Retinal pigment epithelial cell (primary cell): ENCODE measurements around the gene AHSA1.
"Not testable (repeated sequence)": the region's sequence is repeated elsewhere in the genome, so short reads cannot be mapped to it uniquely, and the experiment has no call there.

Experiments
- DNase-seq: peaks from one replicate; pipeline ENCODE4 v3.0.0-alpha.2; 2010; ENCODE audit warnings: low read depth
- H3K4me3 ChIP-seq: 2 replicates; pipeline ENCODE4 v1.5.1; 2011; ENCODE audit warnings: mild to moderate bottlenecking, low read length, control low read depth, moderate library complexity
- CTCF ChIP-seq: conservative IDR thresholded peaks from 2 replicates; pipeline ENCODE4 v1.5.1; 2011; ENCODE audit warnings: low read depth, low read length, control low read depth, inconsistent platforms

The AHSA1 gene

GRCh38 chr14:77457522-77458248 is at the start of gene AHSA1, which contains the start of gene VIPAS39:
AHSA1 (plus strand) TSS chr14:77458093; CDS start chr14:77458190, 97 bp downstream.
VIPAS39 (minus strand) TSS chr14:77457601; CDS start chr14:77454102, 3,499 bp downstream.
- peak within 1 kb of the TSS; percentile 97 for H3K4me3 ChIP-seq
- DNase-seq = peak; percentile 99
- TF ChIP-seq CTCF = no peak

- no peak for TF ChIP-seq CTCF
Observed at GRCh38 chr14:77409131-77409533, 48.8 kb upstream of the AHSA1 start.

GRCh38 chr14:77415403-77416030 is 42.4 kb upstream of the AHSA1 start:
- not testable (repeated sequence) for DNase-seq, H3K4me3 ChIP-seq

More at GRCh38 chr14:77409131-77409533, 48.8 kb upstream of the AHSA1 start:
- DNase-seq = no peak
- no peak overlapping the region for H3K4me3 ChIP-seq

- not testable (repeated sequence) for H3K4me3 ChIP-seq, DNase-seq
Observed at GRCh38 chr14:77416098-77416497, 41.8 kb upstream of the AHSA1 start.

- no peak for DNase-seq
- H3K4me3 ChIP-seq = no peak overlapping the region
- no peak for TF ChIP-seq CTCF
Observed at GRCh38 chr14:77416836-77417235, 41.1 kb upstream of the AHSA1 start.

- DNase-seq = no peak
- no peak for TF ChIP-seq CTCF
- H3K4me3 ChIP-seq = no peak overlapping the region
Observed at GRCh38 chr14:77421201-77421600, 36.7 kb upstream of the AHSA1 start.

GRCh38 chr14:77423423-77423822 is 34.5 kb upstream of the AHSA1 start, which contains the start of gene NOXRED1:
NOXRED1 (minus strand) TSS chr14:77423523; CDS start chr14:77422889, 634 bp downstream.
- no peak for TF ChIP-seq CTCF
- peak; percentile 10 for DNase-seq
- H3K4me3 ChIP-seq = no peak within 1 kb of the TSS

GRCh38 chr14:77424862-77425261 is 33.0 kb upstream of the AHSA1 start:
- no peak for TF ChIP-seq CTCF
- no peak for DNase-seq
- no peak overlapping the region for H3K4me3 ChIP-seq
